Fibroblast of skin of left biceps (primary cell): ENCODE results near the gene ITIH5.
A peak's percentile ranks its signal among the peaks of the same experiment; 100 is the strongest.

ENCODE experiments used
- DNase-seq, 2 experiments: peaks; one replicate each; pipeline ENCODE4 v3.0.0-alpha.2; 2013; ENCODE audit warnings: low read depth in 2 of 2

Gene ITIH5

GRCh38 chr10:7587168-7587864 lies 79.5 kb downstream of the ITIH5 start:
- no peak for DNase-seq

- DNase-seq = no peak
Observed at GRCh38 chr10:7585228-7585627, 81.5 kb downstream of the ITIH5 start.

GRCh38 chr10:7583626-7584025 lies 83.1 kb downstream of the ITIH5 start:
- DNase-seq = no peak

- no peak for DNase-seq
Observed at GRCh38 chr10:7580520-7580919, 86.2 kb downstream of the ITIH5 start.

- DNase-seq = no peak
Observed at GRCh38 chr10:7579681-7580080, 87.1 kb downstream of the ITIH5 start.

- DNase-seq = no peak
Observed at GRCh38 chr10:7577579-7577978, 89.2 kb downstream of the ITIH5 start.

GRCh38 chr10:7577176-7577575 lies 89.6 kb downstream of the ITIH5 start:
- no peak for DNase-seq

- no peak for DNase-seq
Observed at GRCh38 chr10:7576340-7576739, 90.4 kb downstream of the ITIH5 start.

GRCh38 chr10:7572391-7572790 lies 94.4 kb downstream of the ITIH5 start:
- no peak for DNase-seq

- no peak for DNase-seq
Observed at GRCh38 chr10:7571981-7572380, 94.8 kb downstream of the ITIH5 start.

GRCh38 chr10:7567911-7568620 lies 98.7 kb downstream of the ITIH5 start:
- DNase-seq = no peak

GRCh38 chr10:7566891-7567290 lies 99.9 kb downstream of the ITIH5 start:
- DNase-seq = no peak

- DNase-seq = no peak
Observed at GRCh38 chr10:7565871-7566270, 100.9 kb downstream of the ITIH5 start.

- DNase-seq = no peak
Observed at GRCh38 chr10:7563770-7564169, 103.0 kb downstream of the ITIH5 start.

- peak; percentile 33 for DNase-seq
Observed at GRCh38 chr10:7563368-7563767, 103.4 kb downstream of the ITIH5 start.

GRCh38 chr10:7561985-7562384 lies 104.8 kb downstream of the ITIH5 start:
- no peak for DNase-seq

GRCh38 chr10:7561216-7561893 lies 105.4 kb downstream of the ITIH5 start:
- DNase-seq = no peak

GRCh38 chr10:7560519-7560918 lies 106.2 kb downstream of the ITIH5 start:
- DNase-seq = no peak

GRCh38 chr10:7559386-7559785 lies 107.4 kb downstream of the ITIH5 start:
- no peak for DNase-seq

- DNase-seq = no peak
Observed at GRCh38 chr10:7558036-7558435, 108.7 kb downstream of the ITIH5 start.

GRCh38 chr10:7553531-7553930 lies 113.2 kb downstream of the ITIH5 start:
- no peak for DNase-seq

- no peak for DNase-seq
Observed at GRCh38 chr10:7551950-7552716, 114.6 kb downstream of the ITIH5 start.
